HUDEP-2 (cell line): ENCODE data around the gene DPP10.
"Not testable (repeated sequence)": the region's sequence is repeated elsewhere in the genome, so short reads cannot be mapped to it uniquely, and the experiment has no call there.

Source experiments
- DNase-seq, 76 experiments: peaks; one replicate each; lab custom pipeline; 2025; ENCODE audit not compliant: unreplicated experiment in 76 of 76; lab: John Stamatoyannopoulos, UW

DPP10 gene

DNA sequence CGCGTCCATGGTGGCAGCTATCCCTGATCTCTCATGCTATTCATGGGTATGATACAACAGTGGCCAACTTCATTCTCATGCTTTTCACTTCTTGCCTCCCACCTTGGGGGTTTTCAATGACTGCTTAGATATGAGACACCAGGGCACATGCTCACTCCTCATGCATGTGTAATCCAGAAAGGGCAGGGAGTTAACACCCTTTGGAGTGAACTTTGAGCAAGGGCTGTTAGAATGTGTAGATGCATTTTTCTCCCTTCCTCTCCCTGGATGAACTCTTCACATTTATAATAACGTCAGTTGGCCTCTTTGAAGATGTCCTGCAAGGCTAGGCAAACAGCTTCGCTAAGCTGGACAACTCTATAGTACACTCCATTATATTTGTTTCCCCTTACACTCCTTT lies 56.7 kb downstream of the DPP10 start:
- DNase-seq: no peak

- DNase-seq: no peak
These were observed 65.3 kb downstream of the DPP10 start for GRCh38 chr2:114507744-114508143.

GRCh38 chr2:114515882-114516281 lies 73.4 kb downstream of the DPP10 start:
- no peak for DNase-seq

DNA sequence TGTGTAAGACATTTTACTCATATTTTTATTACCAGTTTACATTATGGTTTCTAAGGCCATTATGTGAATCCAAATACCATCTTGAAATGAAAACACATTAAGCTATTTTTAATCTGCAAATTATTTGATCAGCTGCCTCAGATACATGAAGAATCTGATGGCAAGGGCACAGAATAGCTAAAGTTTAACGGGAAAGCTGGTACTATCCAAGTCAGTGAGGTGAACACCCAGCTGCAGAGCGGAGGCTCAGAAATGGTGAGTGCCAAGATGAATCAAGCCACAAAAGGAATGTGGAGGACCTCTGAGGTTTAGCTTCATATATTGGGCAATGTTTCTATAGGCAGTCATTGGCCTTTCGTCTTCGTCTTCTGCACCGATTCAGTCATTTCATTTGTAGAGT lies 75.1 kb downstream of the DPP10 start:
- DNase-seq: no peak

GRCh38 chr2:114518738-114519137 lies 76.3 kb downstream of the DPP10 start:
- DNase-seq: no peak

DNA sequence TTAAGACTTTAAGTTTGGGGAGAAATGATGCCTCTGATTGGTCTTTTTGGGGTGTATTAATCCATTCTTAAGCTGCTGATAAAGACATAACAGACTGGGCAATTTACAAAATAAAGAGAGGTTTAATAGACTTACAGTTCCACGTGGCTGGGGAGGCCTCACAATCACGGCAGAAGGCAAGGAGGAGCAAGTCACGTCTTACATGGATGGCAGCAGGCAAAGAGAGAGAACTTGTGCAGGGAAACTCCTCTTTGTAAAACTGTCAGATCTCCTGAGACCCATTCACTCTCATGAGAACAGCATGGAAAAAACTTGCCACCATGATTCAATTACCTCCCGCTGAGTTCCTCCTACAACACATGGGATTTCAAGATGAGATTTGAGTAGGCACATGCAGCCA lies 80.2 kb downstream of the DPP10 start:
- not testable (repeated sequence) for DNase-seq

DNA sequence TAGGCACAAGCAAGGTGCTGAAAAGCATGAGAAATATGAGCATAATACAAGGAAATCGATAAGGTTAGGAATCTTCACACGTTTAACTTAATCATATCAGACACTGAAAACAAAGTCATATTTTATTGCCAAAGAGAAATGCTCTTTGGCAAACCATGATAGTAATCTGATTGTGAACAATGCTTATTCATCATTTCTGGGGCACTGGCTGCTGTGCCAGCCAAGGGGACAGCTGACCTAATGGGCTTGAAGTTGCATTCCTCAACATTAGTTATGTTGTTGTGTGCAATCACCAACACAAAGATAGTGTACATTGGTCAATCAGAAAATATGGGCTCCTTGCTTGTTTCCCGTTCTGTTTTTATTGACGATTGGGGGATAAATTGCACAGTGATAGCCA lies 83.5 kb downstream of the DPP10 start:
- DNase-seq: no peak

GRCh38 chr2:114526841-114527240 lies 84.4 kb downstream of the DPP10 start:
- no peak for DNase-seq

- no peak for DNase-seq
These were observed 85.0 kb downstream of the DPP10 start for GRCh38 chr2:114527330-114527983.

GRCh38 chr2:114534116-114535084 lies 92.0 kb downstream of the DPP10 start:
- DNase-seq: no peak

DNA sequence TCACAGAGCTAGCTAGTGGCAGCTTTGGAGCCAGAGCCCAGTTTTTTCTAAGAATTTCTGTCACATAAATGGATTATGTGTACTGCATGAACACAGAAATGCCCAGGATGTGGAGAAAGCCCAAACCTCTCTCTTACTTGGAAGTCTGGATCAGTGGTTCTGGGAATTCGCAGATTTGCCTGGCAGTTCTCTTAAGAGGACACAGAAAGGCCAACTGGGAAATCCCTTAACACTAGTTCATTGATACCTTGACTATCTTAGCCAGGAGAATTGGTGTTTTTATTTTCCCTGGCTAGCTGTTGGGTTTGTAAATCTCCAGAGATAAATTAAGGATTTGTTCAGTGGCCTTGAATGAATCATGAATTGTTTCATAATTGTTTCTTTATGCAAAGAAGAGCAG lies 95.3 kb downstream of the DPP10 start:
- no peak for DNase-seq

- no peak for DNase-seq
These were observed 100.3 kb downstream of the DPP10 start for GRCh38 chr2:114542695-114543094.

DNA sequence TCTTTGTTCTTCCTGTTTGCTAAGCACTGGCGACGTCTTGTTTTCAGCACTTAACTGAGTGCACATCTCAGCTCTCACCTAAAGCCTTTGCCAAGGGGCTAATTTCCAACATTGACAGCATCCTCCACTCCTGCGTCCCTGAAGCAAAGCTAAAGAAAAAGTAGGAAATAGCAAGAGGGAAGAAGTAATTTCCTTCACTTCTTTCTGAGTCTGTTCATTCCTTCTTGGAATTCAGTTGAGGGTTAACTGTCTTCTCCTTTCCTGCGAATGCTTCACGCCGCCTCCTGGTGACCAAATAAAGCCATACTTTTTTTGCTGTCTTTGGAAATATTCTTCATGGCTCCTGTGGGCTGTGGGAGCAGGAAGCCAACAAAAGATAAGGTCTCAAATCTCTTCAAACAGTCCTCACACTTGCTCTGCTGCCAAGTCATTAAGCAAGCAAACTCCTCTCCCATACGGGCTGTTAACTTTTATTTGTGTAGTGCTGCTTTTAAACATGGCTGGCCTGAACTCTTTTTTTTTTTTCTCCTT lies 100.9 kb downstream of the DPP10 start:
- DNase-seq: peak in 6 of 76 experiments; percentile 1 to 27 (median 2)

GRCh38 chr2:114545052-114545451 lies 102.6 kb downstream of the DPP10 start:
- no peak for DNase-seq

- DNase-seq: no peak
These were observed 104.1 kb downstream of the DPP10 start for GRCh38 chr2:114546531-114546930.

- no peak for DNase-seq
These were observed 105.7 kb downstream of the DPP10 start for GRCh38 chr2:114548151-114548550.

DNA sequence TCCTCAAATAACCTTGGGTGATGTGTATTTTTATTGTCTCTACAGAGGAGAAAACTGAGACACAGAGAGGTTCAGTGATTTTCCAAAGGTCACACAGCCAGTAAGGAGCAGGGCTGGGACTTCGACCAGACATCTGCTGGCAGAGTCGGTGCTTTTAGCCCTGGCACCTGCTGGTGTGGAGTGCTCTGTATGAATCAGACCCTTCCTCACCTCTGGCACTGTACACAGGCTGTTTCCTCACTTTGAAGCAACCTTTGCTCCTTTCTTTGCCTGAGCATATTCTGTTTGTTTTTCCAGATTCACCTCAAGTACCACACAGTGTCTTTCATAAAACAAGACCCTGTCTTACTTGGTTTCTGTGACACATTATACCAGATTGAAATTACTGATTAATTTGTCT lies 107.9 kb downstream of the DPP10 start:
- no peak for DNase-seq

DNA sequence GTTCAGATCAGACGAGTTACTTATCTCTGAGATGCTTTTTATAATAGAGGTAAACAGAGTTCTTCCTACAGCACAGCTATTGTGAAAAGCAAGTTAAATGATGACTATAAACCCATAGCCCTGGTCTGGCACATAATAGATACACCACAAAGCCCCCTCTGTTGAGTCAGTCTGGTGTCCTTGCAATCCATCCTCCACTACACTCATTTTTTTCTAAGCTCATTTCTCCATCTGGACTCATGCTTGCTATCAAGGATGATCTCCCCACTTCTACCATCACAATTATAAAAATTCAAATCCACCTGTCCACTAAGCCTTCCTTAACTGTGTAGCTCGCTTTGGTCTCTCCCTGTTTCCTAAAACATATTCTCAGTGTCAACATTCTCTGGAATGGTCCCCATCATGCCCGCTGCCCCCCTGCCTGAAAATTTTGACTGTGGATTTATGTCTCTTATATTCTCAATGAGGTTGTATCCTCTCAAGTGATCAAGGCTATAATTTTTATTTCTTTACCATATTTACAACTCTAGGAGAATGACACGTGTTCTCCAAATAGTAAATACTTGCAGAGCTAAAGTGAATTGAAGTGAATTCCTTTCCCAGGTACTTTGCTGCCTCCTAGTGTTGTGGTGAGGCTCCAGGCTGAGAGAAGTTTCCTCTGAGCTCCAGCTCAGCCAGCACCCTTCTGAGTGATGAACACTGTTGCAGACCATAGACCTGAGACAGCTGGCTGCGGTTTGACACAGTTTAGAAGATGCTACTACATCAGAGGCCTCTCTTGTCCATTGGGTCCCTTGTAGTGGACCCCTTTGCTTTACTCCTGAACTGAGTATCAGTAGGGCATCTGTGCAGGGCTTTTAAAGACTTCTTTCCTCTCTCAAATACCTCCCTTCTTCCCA lies 108.7 kb downstream of the DPP10 start:
- peak in 25 of 76 experiments; percentile 1 to 56 (median 7) for DNase-seq

DNA sequence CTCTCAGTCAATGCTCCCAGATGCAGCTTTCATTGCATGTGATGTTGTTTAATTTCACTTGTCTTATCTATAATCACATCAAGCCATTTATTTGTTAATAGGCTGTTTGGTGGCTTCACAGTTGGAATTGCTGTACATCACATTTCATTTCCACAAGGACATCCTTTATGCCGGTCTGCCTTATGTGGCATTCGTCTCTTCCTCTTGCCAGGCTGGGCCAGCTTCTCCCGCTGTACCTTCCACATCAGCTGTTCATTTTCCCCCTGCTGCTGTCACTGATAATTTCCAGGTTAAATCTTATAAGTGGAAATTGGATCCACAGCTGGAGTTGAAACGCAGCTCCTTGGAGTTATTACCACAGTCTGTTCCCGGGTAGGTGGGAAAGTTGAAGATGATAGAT lies 110.6 kb downstream of the DPP10 start:
- DNase-seq: no peak

- DNase-seq: no peak
These were observed 126.7 kb downstream of the DPP10 start for GRCh38 chr2:114569166-114569565.

DNA sequence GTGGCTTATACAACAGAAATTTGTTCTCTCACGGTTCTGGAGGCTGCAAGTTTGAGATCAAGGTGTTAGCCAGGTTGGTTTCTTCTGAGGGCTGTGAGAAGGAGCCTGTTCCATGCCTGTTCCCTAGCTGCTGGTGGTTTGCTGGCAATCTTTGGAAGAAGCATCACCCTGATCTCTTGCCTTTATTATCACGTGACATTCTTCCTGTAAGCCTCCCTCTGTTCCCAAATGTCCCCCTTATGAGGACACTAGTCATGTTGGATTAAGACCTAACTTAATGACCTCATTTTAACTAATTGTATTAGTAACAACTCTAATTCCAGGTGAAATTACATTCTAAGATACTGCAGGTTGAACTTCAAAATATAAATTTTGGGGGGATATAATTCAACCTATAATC lies 135.2 kb downstream of the DPP10 start:
- no peak for DNase-seq
